ENCODE data around the gene DLG3.
A peak's percentile ranks its signal among the peaks of the same experiment; 100 is the strongest.

The DLG3 gene

GRCh38 chrX:70449457-70449966 is 4.9 kb downstream of the DLG3 start:
- Mint-ChIP-seq H3K9me3 (no peaks in the 10 kb centered on the region), H3K27me3 (peaks cover 9 to 16% of the 10 kb centered on the region in 2 donors), H3K36me3 (no peaks in the 10 kb centered on the region), H3K27ac (no peak overlapping the region), H3K4me1 (peaks cover 16 to 29% of the 10 kb centered on the region in 2 donors), H3K4me3 (no peak overlapping the region)
- no peak for DNase-seq
- no peak for ATAC-seq (replicated peaks)

- Mint-ChIP-seq H3K36me3 (no peaks in the 10 kb centered on the region), H3K27me3 (peaks cover 0 to 7% of the 10 kb centered on the region in 2 donors), H3K9me3 (no peaks in the 10 kb centered on the region), H3K4me1 (peaks cover 28 to 49% of the 10 kb centered on the region in 2 donors), H3K27ac (no peak overlapping the region), H3K4me3 (peak overlapping the region; percentile 87 to 90)
- ATAC-seq (replicated peaks) (peak; percentile 68 to 69), DNase-seq (no peak)
Measured at GRCh38 chrX:70452143-70452733, 7.6 kb downstream of the DLG3 start.

DNA sequence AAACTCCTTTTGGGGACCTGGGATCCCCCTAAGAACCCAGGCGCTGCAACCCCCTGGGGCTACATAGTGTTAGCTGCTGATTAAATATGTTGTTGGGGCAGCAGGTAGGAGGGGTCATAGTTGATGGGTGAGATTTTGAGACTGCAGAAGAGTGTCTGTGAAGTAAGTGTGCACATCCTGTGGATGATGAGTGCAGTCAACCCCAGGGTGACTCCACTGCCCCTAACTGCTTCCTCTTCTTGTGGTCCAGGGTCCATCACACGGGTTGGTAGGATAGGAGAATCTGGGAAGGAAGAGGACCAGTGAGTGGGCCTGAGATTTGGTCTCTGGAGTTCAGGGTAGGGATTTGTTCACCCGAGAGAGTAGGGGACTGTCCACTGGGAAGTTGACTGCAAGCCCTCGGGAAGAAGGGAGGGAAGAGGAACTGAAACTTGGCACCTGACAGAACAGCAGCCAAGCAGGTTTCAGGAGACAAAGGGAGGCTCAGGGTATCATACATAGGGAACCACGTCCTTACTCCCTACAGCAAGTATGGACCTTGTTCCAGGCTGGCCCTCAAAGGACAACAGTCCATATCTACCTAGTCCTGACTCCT is 8.5 kb downstream of the DLG3 start:
- Mint-ChIP-seq H3K4me3 (peak overlapping the region; percentile 44 to 90), H3K4me1 (peaks cover 28 to 49% of the 10 kb centered on the region in 2 donors), H3K27me3 (peaks cover 0 to 7% of the 10 kb centered on the region in 2 donors), H3K9me3 (no peaks in the 10 kb centered on the region), H3K36me3 (no peaks in the 10 kb centered on the region), H3K27ac (no peak overlapping the region)
- peak; percentile 35 for ATAC-seq (replicated peaks)
- DNase-seq, result no peak

DNA sequence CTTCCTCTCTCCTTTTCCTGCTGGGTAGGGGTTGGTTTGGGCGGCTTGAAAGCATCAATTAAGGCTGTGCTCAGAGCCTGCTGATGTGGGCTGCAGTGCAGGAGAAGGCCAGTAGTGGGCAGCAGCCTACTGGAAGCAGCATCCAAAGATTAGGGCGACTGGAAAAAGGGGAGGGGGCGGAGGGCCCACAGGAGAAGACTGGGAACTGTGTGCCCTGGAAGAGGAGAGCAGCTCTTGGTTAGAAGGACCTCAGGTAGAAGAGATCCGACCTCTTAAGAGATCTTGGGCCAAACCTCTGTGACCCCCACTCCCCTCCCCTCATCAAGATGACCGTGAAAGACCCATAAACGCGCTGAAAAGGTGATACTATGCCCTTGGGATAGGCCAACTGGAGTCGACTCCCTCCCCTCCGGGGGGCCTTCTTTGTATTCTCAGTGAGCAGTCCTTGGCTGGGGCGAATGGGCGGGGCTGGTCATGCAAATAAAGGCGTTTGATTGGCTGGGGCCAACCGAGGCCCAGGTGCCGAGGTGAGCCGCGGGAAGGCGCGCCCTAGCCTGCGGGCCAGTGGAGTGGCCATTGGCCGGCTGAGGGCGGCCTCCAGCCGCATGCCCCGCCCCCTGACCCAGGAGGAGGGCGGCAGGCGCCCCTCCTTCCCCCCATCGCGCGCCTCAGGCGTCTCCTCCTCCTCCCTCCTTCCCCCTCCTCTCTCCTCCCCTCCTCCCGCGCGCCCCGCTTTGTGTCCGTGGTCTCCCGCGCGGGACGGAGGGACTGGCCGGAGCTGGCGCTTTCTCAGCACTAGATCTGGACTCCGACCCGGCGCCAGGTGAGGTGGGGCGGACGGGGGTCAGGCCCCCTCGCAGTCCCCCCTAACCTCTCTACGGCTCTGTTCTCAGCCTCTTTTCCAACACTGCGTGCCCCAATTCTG is 10.1 kb downstream of the DLG3 start:
- peak; percentile 33 to 55 for ATAC-seq (replicated peaks)
- Mint-ChIP-seq H3K27me3 (peaks cover 0 to 7% of the 10 kb centered on the region in 2 donors), H3K4me1 (peaks cover 28 to 49% of the 10 kb centered on the region in 2 donors), H3K36me3 (no peaks in the 10 kb centered on the region), H3K4me3 (peak overlapping the region; percentile 79 to 84), H3K9me3 (no peaks in the 10 kb centered on the region), H3K27ac (no peak overlapping the region)
- no peak for DNase-seq

DNA sequence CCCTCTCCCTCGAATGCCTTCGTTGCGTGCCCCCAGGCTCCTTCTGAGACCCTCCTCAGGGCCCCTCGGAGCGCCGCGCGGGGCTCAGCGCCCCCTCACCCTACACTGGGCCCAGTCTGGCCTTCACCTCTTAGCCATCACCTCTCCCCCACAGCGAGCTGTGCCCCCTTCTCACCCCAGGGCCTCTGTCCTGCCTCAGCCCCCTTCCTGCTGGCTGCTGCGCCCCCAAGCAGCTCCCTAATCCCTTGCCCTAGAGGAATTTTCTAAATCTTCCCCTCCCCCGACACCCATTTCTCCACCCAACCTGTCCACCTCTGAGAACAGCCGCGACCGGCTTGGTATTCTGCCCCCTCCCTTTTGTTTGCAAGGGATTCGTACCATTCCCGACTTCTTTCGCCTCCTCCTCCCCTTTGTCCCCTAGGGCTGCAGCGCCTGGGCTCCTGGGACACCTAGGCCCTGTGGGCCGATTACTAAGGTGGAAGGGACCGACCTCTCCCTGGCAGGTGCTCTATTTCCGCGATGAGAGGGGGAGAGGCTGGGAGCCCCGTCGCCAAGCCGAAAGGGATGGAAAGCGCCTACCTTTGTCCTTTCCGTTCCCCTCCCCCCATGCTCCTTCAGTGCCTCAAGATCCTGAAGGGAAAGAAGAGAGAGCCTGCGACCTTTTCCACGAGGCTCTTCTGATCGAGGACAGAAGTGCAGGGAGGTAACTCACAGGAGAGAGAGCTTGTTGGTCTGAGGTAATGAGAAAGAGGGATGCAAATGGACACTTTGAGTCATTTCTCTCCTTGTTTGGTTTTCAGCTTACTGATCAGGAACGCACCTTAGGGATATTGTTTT is 10.9 kb downstream of the DLG3 start:
- H3K27ac Mint-ChIP-seq, result peak overlapping the region; percentile 63
- peak overlapping the region; percentile 79 to 84 for H3K4me3 Mint-ChIP-seq
- peaks cover 28 to 49% of the 10 kb centered on the region in 2 donors for H3K4me1 Mint-ChIP-seq
- H3K9me3 Mint-ChIP-seq, result no peaks in the 10 kb centered on the region
- H3K36me3 Mint-ChIP-seq, result no peaks in the 10 kb centered on the region
- ATAC-seq (replicated peaks) (peak in 1 of 2 donors; percentile 41), DNase-seq (no peak)
- H3K27me3 Mint-ChIP-seq, result peaks cover 0 to 7% of the 10 kb centered on the region in 2 donors

DNA sequence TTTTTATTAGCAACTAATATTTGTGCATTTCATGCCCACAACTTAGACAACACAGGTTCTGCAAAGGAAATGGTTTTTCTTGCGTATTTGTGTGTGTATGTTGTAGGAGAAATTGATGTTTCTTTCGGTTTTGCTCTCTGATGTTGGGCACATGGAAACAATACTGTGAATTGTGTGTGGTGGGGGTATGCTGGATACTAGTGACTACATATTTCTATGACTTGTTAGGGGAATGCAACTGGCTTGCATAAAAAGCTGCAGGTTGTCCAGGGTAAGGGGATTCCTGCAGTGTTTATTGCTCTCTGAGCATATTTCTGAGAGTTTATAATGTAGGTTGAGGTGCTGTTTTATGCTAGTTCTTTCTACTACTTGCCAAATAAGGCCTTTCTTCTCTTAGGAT is 11.6 kb downstream of the DLG3 start:
- DNase-seq, result no peak
- H3K36me3 Mint-ChIP-seq, result no peaks in the 10 kb centered on the region
- peak overlapping the region; percentile 79 to 84 for H3K4me3 Mint-ChIP-seq
- peak in 1 of 2 donors; percentile 5 for ATAC-seq (replicated peaks)
- peaks cover 28 to 49% of the 10 kb centered on the region in 2 donors for H3K4me1 Mint-ChIP-seq
- H3K27me3 Mint-ChIP-seq, result peaks cover 0 to 7% of the 10 kb centered on the region in 2 donors
- H3K9me3 Mint-ChIP-seq, result no peaks in the 10 kb centered on the region
- H3K27ac Mint-ChIP-seq, result no peak overlapping the region

- H3K27me3 Mint-ChIP-seq, result peaks cover 0 to under 1% of the 10 kb centered on the region in 2 donors
- DNase-seq (no peak), ATAC-seq (replicated peaks) (no peak)
- H3K4me1 Mint-ChIP-seq, result peaks cover 4 to 9% of the 10 kb centered on the region in 2 donors
- H3K4me3 Mint-ChIP-seq, result no peak overlapping the region
- H3K27ac Mint-ChIP-seq, result no peak overlapping the region
- H3K36me3 Mint-ChIP-seq, result no peaks in the 10 kb centered on the region
- no peaks in the 10 kb centered on the region for H3K9me3 Mint-ChIP-seq
Measured at GRCh38 chrX:70461026-70461425, 16.4 kb downstream of the DLG3 start.

GRCh38 chrX:70464051-70464450 is 19.4 kb downstream of the DLG3 start:
- H3K4me1 Mint-ChIP-seq, result no peaks in the 10 kb centered on the region
- no peak overlapping the region for H3K27ac Mint-ChIP-seq
- no peak overlapping the region for H3K4me3 Mint-ChIP-seq
- DNase-seq, result no peak
- H3K36me3 Mint-ChIP-seq, result no peaks in the 10 kb centered on the region
- ATAC-seq (replicated peaks), result no peak
- no peaks in the 10 kb centered on the region for H3K9me3 Mint-ChIP-seq
- no peaks in the 10 kb centered on the region for H3K27me3 Mint-ChIP-seq

DNA sequence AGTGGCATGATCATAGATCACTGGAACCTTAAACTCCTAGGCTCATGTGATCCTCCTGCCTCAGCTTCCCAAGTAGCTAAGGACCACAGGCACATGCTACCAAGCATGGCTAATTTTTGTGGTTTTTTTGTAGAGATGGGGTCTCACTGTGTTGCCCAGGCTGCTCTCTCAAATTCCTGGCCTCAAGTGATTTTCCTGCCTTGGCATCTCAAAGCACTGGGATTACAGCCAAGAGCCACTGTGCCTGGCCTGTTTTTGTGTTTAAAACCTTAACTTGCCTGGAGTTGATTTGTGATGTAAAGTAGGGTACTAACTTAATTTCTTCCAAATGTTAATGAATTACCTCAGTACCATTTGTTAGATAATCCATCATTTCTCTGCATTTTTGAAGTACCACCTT is 22.3 kb downstream of the DLG3 start:
- no peaks in the 10 kb centered on the region for H3K27me3 Mint-ChIP-seq
- H3K4me1 Mint-ChIP-seq, result peaks cover 5 to 6% of the 10 kb centered on the region in 2 donors
- no peak overlapping the region for H3K4me3 Mint-ChIP-seq
- peaks cover 0 to 3% of the 10 kb centered on the region in 2 donors for H3K36me3 Mint-ChIP-seq
- no peak overlapping the region for H3K27ac Mint-ChIP-seq
- no peak for ATAC-seq (replicated peaks)
- H3K9me3 Mint-ChIP-seq, result no peaks in the 10 kb centered on the region
- DNase-seq, result no peak

DNA sequence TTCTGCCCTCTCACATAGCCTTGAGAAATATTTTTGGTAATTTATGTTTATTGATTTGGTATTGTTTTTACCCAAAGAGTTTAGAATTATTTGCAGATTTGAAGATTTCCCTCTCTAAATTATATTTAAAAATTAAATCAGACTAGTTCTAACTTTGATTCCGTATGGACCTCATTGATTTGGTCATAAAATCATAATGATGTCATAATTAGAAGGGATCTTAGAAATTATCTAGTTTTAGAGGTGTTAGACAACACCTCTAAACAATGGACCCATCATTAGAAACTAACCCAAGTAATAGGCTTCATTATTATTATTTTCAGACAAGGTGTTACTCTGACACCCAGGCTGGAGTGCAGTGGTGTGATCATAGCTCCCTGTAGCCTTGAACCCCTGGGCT is 24.1 kb downstream of the DLG3 start:
- Mint-ChIP-seq H3K9me3 (no peaks in the 10 kb centered on the region), H3K27me3 (no peaks in the 10 kb centered on the region), H3K36me3 (peaks cover 0 to 3% of the 10 kb centered on the region in 2 donors), H3K4me1 (peaks cover 5 to 6% of the 10 kb centered on the region in 2 donors), H3K27ac (no peak overlapping the region), H3K4me3 (no peak overlapping the region)
- ATAC-seq (replicated peaks) (no peak), DNase-seq (no peak)

DNA sequence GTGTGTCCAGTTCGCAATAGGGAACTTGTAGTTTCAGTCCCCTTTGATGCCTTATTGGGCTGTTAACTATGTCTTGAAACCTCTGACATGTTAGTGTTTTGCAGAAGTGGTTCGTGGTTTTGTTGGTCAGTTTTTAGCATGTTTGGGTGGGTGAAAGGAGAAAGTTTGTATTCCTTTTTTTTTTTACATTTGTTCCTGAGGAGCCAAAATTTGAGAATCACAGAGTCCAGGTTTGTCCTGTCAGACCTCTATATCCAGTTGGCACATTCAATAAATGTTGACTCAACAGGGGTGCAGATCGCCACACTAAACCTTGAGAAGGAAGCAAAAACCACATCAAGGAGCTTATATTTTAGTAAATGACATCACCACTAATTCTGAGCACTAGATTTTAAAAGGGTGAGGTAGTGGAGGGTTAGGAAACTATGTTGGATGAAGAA is 26.2 kb downstream of the DLG3 start:
- DNase-seq (no peak), ATAC-seq (replicated peaks) (peak; percentile 84 to 85)
- H3K4me1 Mint-ChIP-seq, result peaks cover 5 to 11% of the 10 kb centered on the region in 2 donors
- peaks cover 0 to 3% of the 10 kb centered on the region in 2 donors for H3K36me3 Mint-ChIP-seq
- H3K9me3 Mint-ChIP-seq, result no peaks in the 10 kb centered on the region
- H3K27ac Mint-ChIP-seq, result no peak overlapping the region
- H3K27me3 Mint-ChIP-seq, result no peaks in the 10 kb centered on the region
- H3K4me3 Mint-ChIP-seq, result no peak overlapping the region

GRCh38 chrX:70476166-70476933 is 31.7 kb downstream of the DLG3 start:
- H3K9me3 Mint-ChIP-seq, result no peaks in the 10 kb centered on the region
- DNase-seq, result no peak
- H3K4me1 Mint-ChIP-seq, result peaks cover 0 to 12% of the 10 kb centered on the region in 2 donors
- peaks cover 0 to 3% of the 10 kb centered on the region in 2 donors for H3K36me3 Mint-ChIP-seq
- no peak for ATAC-seq (replicated peaks)
- no peak overlapping the region for H3K4me3 Mint-ChIP-seq
- H3K27ac Mint-ChIP-seq, result no peak overlapping the region
- H3K27me3 Mint-ChIP-seq, result peaks cover 0 to 4% of the 10 kb centered on the region in 2 donors

Data from stimulated activated naive B cell treated with anti-CD40 and anti-IgM and Interleukin-4, amounts not matched to agents 10 μg/mL and 1 μg/mL and 100 μg/mL, for 72 hours (primary cell).